OCI-LY3 (cell line): Measurements from ENCODE around the gene DEPDC5.

Experiments
- CTCF ChIP-seq: fragments of 200-600, 300-600 bp; sonication (generic); IDR thresholded peaks from 2 replicates; pipeline ENCODE4 v1.5.1; 2014; ENCODE audit warnings: antibody characterized with exemption, low read length, low read depth
- EZH2phosphoT487 ChIP-seq: fragments of 200-600 bp; shearing (Covaris generic); IDR thresholded peaks from 2 replicates; pipeline ENCODE4 v1.6.1; 2018; ENCODE audit warnings: antibody characterized with exemption, mixed run types, low read depth

GRCh38 chr22:31715147-31715778, 38.6 kb upstream of the DEPDC5 start:
- TF ChIP-seq CTCF (no peak), EZH2phosphoT487 (no peak)
